HepG2 (cell line): ENCODE measurements around the gene CPNE2. TPM values are rescaled to one million over a fixed set of nuclear protein-coding genes. Genes with fewer than 3 reads are reported as not detected.

ENCODE experiments used
- CAMTA2 ChIP-seq: sonication (generic); formaldehyde crosslinking; IDR thresholded peaks from 2 replicates; pipeline ENCODE4 v1.4.0; 2020; ENCODE audit warnings: mild to moderate bottlenecking, missing genetic modification reagents, borderline replicate concordance
- CREM ChIP-seq, 2 experiments: sonication (generic) in 1 of 2; formaldehyde crosslinking in 1 of 2; IDR thresholded peaks; 2 replicates each; pipeline versions ENCODE4 v1.4.0 to v1.6.1; 2016 to 2020; ENCODE audit warnings: antibody characterized with exemption in 1 of 2, mild to moderate bottlenecking in 1 of 2, missing genetic modification reagents in 1 of 2
- DNMT1 ChIP-seq: sonication (generic); formaldehyde crosslinking; IDR thresholded peaks from 2 replicates; pipeline ENCODE4 v1.5.1; 2020; ENCODE audit warnings: mild to moderate bottlenecking, missing genetic modification reagents
- EHMT2 ChIP-seq: fragments of 200-600 bp; sonication (generic); IDR thresholded peaks from 2 replicates; pipeline ENCODE4 v1.7.0; 2017; ENCODE audit warnings: antibody characterized with exemption, low read depth, low read length, borderline replicate concordance
- FOXA3 ChIP-seq: IDR thresholded peaks from 2 replicates; pipeline ENCODE4 v1.6.1; 2016; ENCODE audit warnings: missing genetic modification reagents, missing compliant biosample characterization
- KAT7 ChIP-seq: IDR thresholded peaks from 2 replicates; pipeline ENCODE4 v1.6.1; 2018; ENCODE audit warnings: borderline replicate concordance, missing compliant biosample characterization
- KAT8 ChIP-seq: IDR thresholded peaks from 2 replicates; pipeline ENCODE4 v1.6.1; 2016; ENCODE audit warnings: missing genetic modification reagents, missing compliant biosample characterization
- NFKB2 ChIP-seq: sonication (generic); formaldehyde crosslinking; IDR thresholded peaks from 2 replicates; pipeline ENCODE4 v1.4.0; 2020; ENCODE audit warnings: missing genetic modification reagents, borderline replicate concordance
- NKX3-1 ChIP-seq: sonication (generic); formaldehyde crosslinking; IDR thresholded peaks from 2 replicates; pipeline ENCODE4 v1.5.0; 2020; ENCODE audit warnings: missing genetic modification reagents
- PLRG1 ChIP-seq: fragments of 450-650 bp; conservative IDR thresholded peaks from 2 replicates; pipeline ENCODE4 v1.6.1; 2016
- RAD21 ChIP-seq: fragments of 450-650 bp; formaldehyde crosslinking; IDR thresholded peaks from 2 replicates; pipeline ENCODE4 v1.5.0; 2020; ENCODE audit warnings: mild to moderate bottlenecking
- RBM39 ChIP-seq: fragments of 200-400 bp; formaldehyde crosslinking; IDR thresholded peaks from one replicate; pipeline ENCODE4 v1.6.1; 2018; ENCODE audit warnings: antibody characterized with exemption, mild to moderate bottlenecking, low read depth, low read length; ENCODE audit not compliant: poor library complexity, severe bottlenecking
- RELA ChIP-seq: sonication (generic); formaldehyde crosslinking; IDR thresholded peaks from 2 replicates; pipeline ENCODE4 v1.4.0; 2020; ENCODE audit warnings: missing genetic modification reagents
- SCMH1 ChIP-seq: sonication (generic); formaldehyde crosslinking; IDR thresholded peaks from 2 replicates; pipeline ENCODE4 v1.9.0; 2021; ENCODE audit warnings: missing genetic modification reagents, mild to moderate bottlenecking, borderline replicate concordance
- SP2 ChIP-seq: sonication (generic); formaldehyde crosslinking; IDR thresholded peaks from 2 replicates; pipeline ENCODE4 v1.5.1; 2020; ENCODE audit warnings: mild to moderate bottlenecking, missing genetic modification reagents
- SPEN ChIP-seq: sonication (generic); formaldehyde crosslinking; IDR thresholded peaks from 2 replicates; pipeline ENCODE4 v1.5.1; 2020; ENCODE audit warnings: low read depth, mild to moderate bottlenecking, missing genetic modification reagents
- TMF1 ChIP-seq: sonication (generic); formaldehyde crosslinking; IDR thresholded peaks from 2 replicates; pipeline ENCODE4 v1.8.1; 2022; ENCODE audit warnings: low read depth, missing genetic modification reagents
- ZNF234 ChIP-seq: sonication (generic); formaldehyde crosslinking; conservative IDR thresholded peaks from 2 replicates; pipeline ENCODE4 v1.5.1; 2020; ENCODE audit warnings: mild to moderate bottlenecking, missing genetic modification reagents
- ZNF446 ChIP-seq: sonication (generic); formaldehyde crosslinking; IDR thresholded peaks from 2 replicates; pipeline ENCODE4 v1.5.0; 2020; ENCODE audit warnings: mild to moderate bottlenecking, missing genetic modification reagents
- ZNF484 ChIP-seq: sonication (generic); formaldehyde crosslinking; IDR thresholded peaks from 2 replicates; pipeline ENCODE4 v1.5.1; 2020; ENCODE audit warnings: mild to moderate bottlenecking, low read depth, missing genetic modification reagents, borderline replicate concordance
- ZNF564 ChIP-seq: sonication (generic); formaldehyde crosslinking; IDR thresholded peaks from 2 replicates; pipeline ENCODE4 v1.8.1; 2023; ENCODE audit warnings: mild to moderate bottlenecking, missing genetic modification reagents
- ZNF709 ChIP-seq: sonication (generic); formaldehyde crosslinking; IDR thresholded peaks from 2 replicates; pipeline ENCODE4 v1.5.0; 2020; ENCODE audit warnings: mild to moderate bottlenecking, missing genetic modification reagents
- ZNF724P ChIP-seq: sonication (generic); formaldehyde crosslinking; IDR thresholded peaks from 2 replicates; pipeline ENCODE4 v1.8.0; 2022; ENCODE audit warnings: missing genetic modification reagents, borderline replicate concordance
- ZSCAN21 ChIP-seq: sonication (generic); formaldehyde crosslinking; IDR thresholded peaks from 2 replicates; pipeline ENCODE4 v1.8.0; 2022; ENCODE audit warnings: mild to moderate bottlenecking, missing genetic modification reagents, moderate library complexity, borderline replicate concordance
- ZSCAN29 ChIP-seq: sonication (generic); formaldehyde crosslinking; conservative IDR thresholded peaks from 2 replicates; pipeline ENCODE4 v1.4.0; 2020; ENCODE audit warnings: mild to moderate bottlenecking, missing genetic modification reagents
- polyA plus RNA-seq, 8 experiments: library from polyadenylated mRNA; depleted of rRNA in 3 of 8; stranded (reverse) in 7 of 8; unstranded in 1 of 8; fragments of >200 nt; fragmentation: Illumina TruSeq in 4 of 8; extraction: Trizol in 4 of 8; gene quantifications; 2 replicates each; pipeline versions ENCODE4 v1.2.1 to v1.2.3, GENCODE V29; 2011 to 2016; ENCODE audit warnings: low read depth in 4 of 8, missing spikeins in 1 of 8, mixed read lengths in 1 of 8; ENCODE audit not compliant: insufficient read depth in 1 of 8
- total RNA-seq, 5 experiments: library from RNA; depleted of rRNA; stranded (reverse); fragments of >200 nt; fragmentation: Illumina TruSeq; extraction: Trizol; gene quantifications; 2 replicates each; pipeline ENCODE4 v1.2.3, GENCODE V29; 2016; ENCODE audit warnings: low read depth in 1 of 5
- TF ChIP-seq, protein P1 (sequence below): IDR thresholded peaks from 2 replicates; pipeline ENCODE4 v1.6.1; 2016; ENCODE audit warnings: mild to moderate bottlenecking
- TF ChIP-seq, protein P2 (sequence below): sonication (generic); formaldehyde crosslinking; IDR thresholded peaks from 2 replicates; pipeline ENCODE4 v1.8.1; 2023; ENCODE audit warnings: mild to moderate bottlenecking, inconsistent platforms, moderate library complexity, missing genetic modification reagents, borderline replicate concordance

Gene CPNE2
- total and polyA plus RNA-seq, 2 of the 13 experiments (the other 11 are each of a cell fraction or from before 2014, with no cell fraction given) = 10.6 to 23.3 TPM

DNA sequence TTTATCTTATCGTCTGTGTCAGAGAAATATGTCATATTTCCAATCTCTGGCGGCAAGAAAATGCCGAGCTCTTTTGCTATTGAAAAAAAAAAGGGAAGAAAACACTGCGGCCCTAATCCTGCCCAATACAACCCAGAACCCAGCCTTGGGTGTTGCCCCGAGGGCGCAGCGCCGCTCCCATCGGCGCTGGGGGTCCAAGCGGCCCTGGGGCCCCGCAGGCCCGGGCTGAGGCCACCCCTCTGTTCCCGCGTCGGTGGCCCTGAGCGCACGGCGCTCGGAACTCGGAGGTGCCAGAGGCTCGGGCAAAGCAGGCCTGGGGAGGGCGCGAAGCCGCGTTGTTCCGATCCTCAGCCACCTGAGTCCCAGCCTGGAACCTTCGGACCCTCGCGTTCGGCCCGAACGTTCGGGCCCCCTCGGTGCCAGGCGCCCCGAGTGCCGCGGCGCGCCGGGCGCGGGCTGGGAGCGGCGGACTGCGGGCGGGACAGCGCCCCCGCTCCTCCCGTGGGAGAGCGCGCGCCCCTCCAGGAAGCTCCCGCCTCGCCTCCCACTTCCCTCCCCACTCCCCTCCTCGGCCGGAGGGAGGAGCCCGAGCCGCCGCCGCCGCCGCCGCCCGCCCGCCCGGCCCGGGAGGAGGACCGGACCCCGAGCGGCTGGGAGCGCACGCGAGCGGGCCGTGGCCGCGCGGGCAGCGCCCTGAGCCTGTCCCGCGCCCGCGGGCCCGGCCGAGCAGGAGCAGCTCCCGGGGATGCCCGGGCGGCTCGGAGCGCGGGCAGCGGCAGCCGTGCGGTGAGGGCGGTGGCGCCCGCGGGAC, at the start of gene CPNE2 (continued):
- TF ChIP-seq, protein P1, sequence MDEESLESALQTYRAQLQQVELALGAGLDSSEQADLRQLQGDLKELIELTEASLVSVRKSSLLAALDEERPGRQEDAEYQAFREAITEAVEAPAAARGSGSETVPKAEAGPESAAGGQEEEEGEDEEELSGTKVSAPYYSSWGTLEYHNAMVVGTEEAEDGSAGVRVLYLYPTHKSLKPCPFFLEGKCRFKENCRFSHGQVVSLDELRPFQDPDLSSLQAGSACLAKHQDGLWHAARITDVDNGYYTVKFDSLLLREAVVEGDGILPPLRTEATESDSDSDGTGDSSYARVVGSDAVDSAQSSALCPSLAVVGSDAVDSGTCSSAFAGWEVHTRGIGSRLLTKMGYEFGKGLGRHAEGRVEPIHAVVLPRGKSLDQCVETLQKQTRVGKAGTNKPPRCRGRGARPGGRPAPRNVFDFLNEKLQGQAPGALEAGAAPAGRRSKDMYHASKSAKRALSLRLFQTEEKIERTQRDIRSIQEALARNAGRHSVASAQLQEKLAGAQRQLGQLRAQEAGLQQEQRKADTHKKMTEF (CRISPR knock-in tag) = 0 out of 2 replicates have a peak, but pooled peaks have one; percentile 19
- TF ChIP-seq ZNF234 = no peak
- TF ChIP-seq FOXA3 (CRISPR knock-in tag) = 0 out of 2 replicates have a peak, but pooled peaks have one; percentile 6
- TF ChIP-seq KAT8 (CRISPR knock-in tag) = no peak
- 0 out of 2 replicates have a peak, but pooled peaks have one; percentile 75 for TF ChIP-seq ZNF446 (CRISPR knock-in tag)
- peak; percentile 29 for TF ChIP-seq RBM39
- TF ChIP-seq DNMT1 (CRISPR knock-in tag) = no peak
- peak; percentile 40; the same call in 1 of the 2 replicates for TF ChIP-seq TMF1 (CRISPR knock-in tag)
- no peak for TF ChIP-seq EHMT2
- no peak for TF ChIP-seq SP2 (CRISPR knock-in tag)
- TF ChIP-seq ZSCAN21 (CRISPR knock-in tag) = peak; percentile 20; the same call in 1 of the 2 replicates
- no peak for TF ChIP-seq ZSCAN29
- TF ChIP-seq NFKB2 = peak; percentile 33; the same call in 1 of the 2 replicates
- TF ChIP-seq SCMH1 (CRISPR knock-in tag) = no peak
- TF ChIP-seq NKX3-1 (CRISPR knock-in tag) = peak; percentile 46; the same call in 1 of the 2 replicates
- TF ChIP-seq ZNF709 (CRISPR knock-in tag) = no peak
- no peak for TF ChIP-seq PLRG1
- 0 out of 2 replicates have a peak, but pooled peaks have one; percentile 52 for TF ChIP-seq KAT7 (CRISPR knock-in tag)
- TF ChIP-seq ZNF724P = no peak; the same call in 1 of the 2 replicates
- TF ChIP-seq RAD21 = no peak
- TF ChIP-seq ZNF484 (CRISPR knock-in tag) = no peak
- TF ChIP-seq CAMTA2 (CRISPR knock-in tag) = 0 out of 2 replicates have a peak, but pooled peaks have one; percentile 7
- TF ChIP-seq CREM (IDR thresholded peaks at IDR 0.05) = no peak
- no peak for TF ChIP-seq CREM (CRISPR knock-in tag; IDR thresholded peaks at IDR 0.05)
- TF ChIP-seq SPEN (CRISPR knock-in tag) = 0 out of 2 replicates have a peak, but pooled peaks have one; percentile 7
- TF ChIP-seq, protein P2, sequence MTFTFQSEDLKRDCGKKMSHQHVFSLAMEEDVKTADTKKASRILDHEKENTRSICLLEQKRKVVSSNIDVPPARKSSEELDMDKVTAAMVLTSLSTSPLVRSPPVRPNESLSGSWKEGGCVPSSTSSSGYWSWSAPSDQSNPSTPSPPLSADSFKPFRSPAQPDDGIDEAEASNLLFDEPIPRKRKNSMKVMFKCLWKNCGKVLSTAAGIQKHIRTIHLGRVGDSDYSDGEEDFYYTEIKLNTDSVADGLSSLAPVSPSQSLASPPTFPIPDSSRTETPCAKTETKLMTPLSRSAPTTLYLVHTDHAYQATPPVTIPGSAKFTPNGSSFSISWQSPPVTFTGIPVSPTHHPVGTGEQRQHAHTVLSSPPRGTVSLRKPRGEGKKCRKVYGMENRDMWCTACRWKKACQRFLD (CRISPR knock-in tag) = no peak
- TF ChIP-seq ZNF564 (CRISPR knock-in tag) = no peak
- no peak for TF ChIP-seq RELA (CRISPR knock-in tag)
